ENCODE results near the gene SHF. TPM values are rescaled to one million over a fixed set of nuclear protein-coding genes. Genes with fewer than 3 reads are reported as not detected.

The SHF gene
- total and polyA plus RNA-seq, 2 of the 8 experiments (the other 6 are each of a cell fraction or from before 2014, with no cell fraction given): 13.1 to 26.7 TPM

DNA sequence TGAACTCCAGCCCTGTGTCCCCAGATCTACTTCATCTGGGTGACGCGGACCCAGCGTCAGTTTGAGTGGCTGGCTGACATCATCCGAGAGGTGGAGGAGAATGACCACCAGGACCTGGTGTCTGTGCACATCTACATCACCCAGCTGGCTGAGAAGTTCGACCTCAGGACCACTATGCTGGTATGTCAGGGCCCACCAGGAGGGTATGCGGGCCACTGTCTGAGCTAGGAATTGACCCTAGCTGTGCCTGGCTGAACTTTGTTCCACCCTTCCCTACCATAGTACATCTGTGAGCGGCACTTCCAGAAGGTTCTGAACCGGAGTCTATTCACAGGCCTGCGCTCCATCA is 24.3 kb downstream of the SHF start:
- WGBS, 2 experiments (ENCODE audit: extremely low coverage in 1 of 2, insufficient coverage in 1 of 2, insufficient read length in 1 of 2, insufficient replicate concordance in 2 of 2, low coverage in 1 of 2, low lambda C conversion rate in 2 of 2, missing lambda C conversion rate in 1 of 2): 80% methylated on average over 9 of the region's 9 CpGs; no CpG with 5 or more reads in 1 of the 2 experiments
- H2AFZ ChIP-seq (ENCODE audit: low read length): no peak overlapping the region
- H3K23ac ChIP-seq (ENCODE audit: insufficient read length): no peak overlapping the region
- peaks cover 0 to 9% (median 6%) of the 10 kb centered on the region in 4 experiments; a peak in 5 of 7 replicates for H3K4me1 ChIP-seq (replicated peaks in 1 of 4; ENCODE audit: control insufficient read depth in 3 of 4, insufficient read depth in 4 of 4, low read length in 3 of 4)
- H4K8ac ChIP-seq (ENCODE audit: extremely low read depth, insufficient read depth, low read length): no peak overlapping the region; the same call in 1 of the 2 replicates
- H2AK5ac ChIP-seq (ENCODE audit: low read depth, low read length): no peak overlapping the region
- DNase-seq (ENCODE audit: low read depth in 1 of 2, low spot score in 2 of 2) (no peak), FAIRE-seq (no peak)
- H3K4me2 ChIP-seq (ENCODE audit: insufficient read depth in 1 of 2, low read depth in 2 of 2, low read length in 2 of 2): no peak overlapping the region
- POLR2A ChIA-PET (ENCODE audit: partially characterized antibody): interaction anchor here (1.2 to 3.8 kb wide), 10 partner anchors 9 to 239 kb away, joined by 3 to 33 read pairs (median 6); partner anchors contain the start of genes DUOX2, DUOXA2 and SHF
- H4K91ac ChIP-seq (replicated peaks; ENCODE audit: insufficient read length, low read length): no peak overlapping the region
- H3K18ac ChIP-seq (ENCODE audit: extremely low read depth, low read length): no peak overlapping the region
- CTCF ChIA-PET (ENCODE audit: partially characterized antibody): interaction anchor here (0.5 to 41.8 kb wide), 46 partner anchors 10 to 451 kb away, joined by 3 to 1117 read pairs (median 6); partner anchors contain the start of genes DUOX2, DUOXA2 and SHF
- no peaks in the 10 kb centered on the region for H3K9me3 ChIP-seq (ENCODE audit: insufficient read depth in 2 of 2, low read depth in 1 of 2, low read length in 1 of 2)
- H3K14ac ChIP-seq (ENCODE audit: insufficient read length): no peak overlapping the region
- H3K4ac ChIP-seq (replicated peaks; ENCODE audit: insufficient read length, low read depth, low read length): no peak overlapping the region
- H3K36me3 ChIP-seq (ENCODE audit: control insufficient read depth in 2 of 4, insufficient read depth in 4 of 4, low read length in 3 of 4): no peaks in the 10 kb centered on the region
- H3K79me1 ChIP-seq (ENCODE audit: low read depth, low read length): no peaks in the 10 kb centered on the region
- no peaks in the 10 kb centered on the region for H3K79me2 ChIP-seq (ENCODE audit: control insufficient read depth in 1 of 2, insufficient read depth in 2 of 2, low read length in 2 of 2)
- TF ChIP-seq TAF1 (IDR thresholded peaks at IDR 0.05; ENCODE audit: low read depth, low read length): no peak
- no peak for TF ChIP-seq EZH2 (IDR thresholded peaks at IDR 0.05; ENCODE audit: low read depth, low read length, severe bottlenecking)
- TF ChIP-seq CHD2 (IDR thresholded peaks at IDR 0.05; ENCODE audit: low read length): no peak
- no peak for TF ChIP-seq NANOG (IDR thresholded peaks at IDR 0.05; ENCODE audit: insufficient read depth, low read depth, low read length, poor library complexity, severe bottlenecking)
- no peak for TF ChIP-seq RBBP5 (IDR thresholded peaks at IDR 0.05; ENCODE audit: borderline replicate concordance, low read depth, low read length)
- TF ChIP-seq, protein P1, sequence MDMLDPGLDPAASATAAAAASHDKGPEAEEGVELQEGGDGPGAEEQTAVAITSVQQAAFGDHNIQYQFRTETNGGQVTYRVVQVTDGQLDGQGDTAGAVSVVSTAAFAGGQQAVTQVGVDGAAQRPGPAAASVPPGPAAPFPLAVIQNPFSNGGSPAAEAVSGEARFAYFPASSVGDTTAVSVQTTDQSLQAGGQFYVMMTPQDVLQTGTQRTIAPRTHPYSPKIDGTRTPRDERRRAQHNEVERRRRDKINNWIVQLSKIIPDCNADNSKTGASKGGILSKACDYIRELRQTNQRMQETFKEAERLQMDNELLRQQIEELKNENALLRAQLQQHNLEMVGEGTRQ (IDR thresholded peaks at IDR 0.05; ENCODE audit: low read length): no peak
- TF ChIP-seq CHD1 (IDR thresholded peaks at IDR 0.05; ENCODE audit: low read depth, low read length): no peak
- H2BK15ac ChIP-seq (ENCODE audit: low read length): no peak overlapping the region
- no peak overlapping the region for H4K5ac ChIP-seq (ENCODE audit: insufficient read length, low read depth, low read length)
- no peak overlapping the region for H3K56ac ChIP-seq (replicated peaks; ENCODE audit: insufficient read length, low read depth, low read length)
- no peaks in the 10 kb centered on the region; a peak in 1 of 7 replicates for H3K27me3 ChIP-seq (replicated peaks in 1 of 4; ENCODE audit: control insufficient read depth in 3 of 4, extremely low read depth in 1 of 4, insufficient read depth in 3 of 4, low read length in 3 of 4)
- no peaks in the 10 kb centered on the region; the same call in 1 of the 2 replicates for H3K23me2 ChIP-seq (ENCODE audit: low read depth, low read length)
- no peak overlapping the region for H2BK20ac ChIP-seq (ENCODE audit: low read length)
- no peak overlapping the region for H3K27ac ChIP-seq (ENCODE audit: low read depth, low read length)
- H3K9ac ChIP-seq (replicated peaks in 1 of 4; ENCODE audit: extremely low read depth in 1 of 4, low read depth in 3 of 4, low read length in 3 of 4): no peak overlapping the region
- H2BK5ac ChIP-seq (ENCODE audit: low read depth, low read length): no peak overlapping the region
- H2BK120ac ChIP-seq (replicated peaks; ENCODE audit: low read depth, low read length): no peak overlapping the region
- peaks cover 0 to 2% of the 10 kb centered on the region in 2 experiments for H4K20me1 ChIP-seq (replicated peaks in 1 of 2; ENCODE audit: control insufficient read depth in 1 of 2, insufficient read depth in 2 of 2, low read length in 2 of 2)
- no peak overlapping the region for H2BK12ac ChIP-seq (ENCODE audit: low read depth, low read length)
- no peak overlapping the region for H3K4me3 ChIP-seq (ENCODE audit: extremely low read depth in 1 of 4, insufficient read depth in 2 of 4, low read depth in 3 of 4, low read length in 4 of 4)
